K562 (cell line): Measurements from ENCODE around the gene METAP1D. TPM values are rescaled to one million over a fixed set of nuclear protein-coding genes. Genes with fewer than 3 reads are reported as not detected.

ENCODE experiments used
- ELF1 ChIP-seq: fragments of 200-800 bp; sonication (Bioruptor generic); IDR thresholded peaks from 2 replicates; pipeline ENCODE4 v1.6.1; 2016; ENCODE audit warnings: missing genetic modification characterization, missing compliant biosample characterization
- MAZ ChIP-seq, 2 experiments: fragments of 450-650 bp in 1 of 2; sonication (generic) in 1 of 2; formaldehyde crosslinking; IDR thresholded peaks in 1 of 2; conservative IDR thresholded peaks in 1 of 2; 2 replicates each; pipeline versions ENCODE4 v1.4.0 to v1.5.0; 2020; ENCODE audit warnings: mild to moderate bottlenecking in 1 of 2, missing genetic modification reagents in 1 of 2
- POLR2H ChIP-seq: IDR thresholded peaks from 2 replicates; pipeline ENCODE4 v1.6.1; 2016; ENCODE audit warnings: missing genetic modification characterization, low read depth, mild to moderate bottlenecking, control low read depth, missing compliant biosample characterization, moderate library complexity
- SMARCE1 ChIP-seq: fragments of 450-650 bp; IDR thresholded peaks from 2 replicates; pipeline ENCODE4 v1.7.1; 2016; ENCODE audit warnings: mild to moderate bottlenecking
- ZKSCAN8 ChIP-seq: fragments of 200-800 bp; sonication (Bioruptor generic); IDR thresholded peaks from 2 replicates; pipeline ENCODE4 v1.6.1; 2016; ENCODE audit warnings: missing genetic modification characterization, missing compliant biosample characterization
- ZNF175 ChIP-seq: fragments of 200-800 bp; sonication (Bioruptor generic); IDR thresholded peaks from 2 replicates; pipeline ENCODE4 v1.6.1; 2016; ENCODE audit warnings: low read depth, mild to moderate bottlenecking, missing genetic modification characterization, missing compliant biosample characterization
- ZNF431 ChIP-seq: sonication (generic); formaldehyde crosslinking; IDR thresholded peaks from 2 replicates; pipeline ENCODE4 v1.8.0; 2022; ENCODE audit warnings: mild to moderate bottlenecking, missing genetic modification reagents
- ZNF589 ChIP-seq: fragments of 200-800 bp; sonication (Bioruptor generic); IDR thresholded peaks from 2 replicates; pipeline ENCODE4 v1.6.1; 2016; ENCODE audit warnings: low read depth, missing genetic modification characterization, missing compliant biosample characterization
- polyA plus RNA-seq, 8 experiments: library from polyadenylated mRNA; depleted of rRNA in 4 of 8; stranded (reverse) in 5 of 8; unstranded in 3 of 8; fragments of >200 nt; fragmentation: Nextera tagmentation in 2 of 8; fragmentation: Illumina TruSeq in 1 of 8; extraction: Ambion mirVana in 2 of 8; extraction: Trizol in 1 of 8; gene quantifications; 2 replicates each; pipeline versions ENCODE4 v1.2.1 to v1.2.3, GENCODE V29; 2011 to 2014; ENCODE audit warnings: inconsistent platforms in 1 of 8, missing spikeins in 1 of 8
- total RNA-seq, 7 experiments: library from RNA; depleted of rRNA in 6 of 7; stranded (reverse); fragments of >200 nt in 6 of 7; fragmentation: Illumina TruSeq in 2 of 7; extraction: Trizol in 2 of 7; gene quantifications; 2 replicates each; pipeline versions ENCODE4 v1.2.1 to v1.2.3, GENCODE V29; 2011 to 2021; ENCODE audit warnings: low replicate concordance in 1 of 7
- TF ChIP-seq, protein P1 (sequence below): fragments of 450-650 bp; IDR thresholded peaks from 2 replicates; pipeline ENCODE4 v1.6.1; 2017; ENCODE audit warnings: antibody characterized with exemption, mild to moderate bottlenecking
- TF ChIP-seq, protein P2 (sequence below): fragments of 450-650 bp; formaldehyde crosslinking; IDR thresholded peaks from 2 replicates; pipeline ENCODE4 v1.4.0; 2020; ENCODE audit warnings: mild to moderate bottlenecking, moderate library complexity
- TF ChIP-seq, protein P3 (sequence below): sonication (generic); formaldehyde crosslinking; IDR thresholded peaks from 2 replicates; pipeline ENCODE4 v1.8.0; 2022; ENCODE audit warnings: mild to moderate bottlenecking, missing genetic modification reagents

The METAP1D gene
- total and polyA plus RNA-seq, 9 of the 15 experiments (the other 6 are each of a cell fraction or from before 2014, with no cell fraction given), result 8.0 to 23.4 (median 15.7) TPM

DNA sequence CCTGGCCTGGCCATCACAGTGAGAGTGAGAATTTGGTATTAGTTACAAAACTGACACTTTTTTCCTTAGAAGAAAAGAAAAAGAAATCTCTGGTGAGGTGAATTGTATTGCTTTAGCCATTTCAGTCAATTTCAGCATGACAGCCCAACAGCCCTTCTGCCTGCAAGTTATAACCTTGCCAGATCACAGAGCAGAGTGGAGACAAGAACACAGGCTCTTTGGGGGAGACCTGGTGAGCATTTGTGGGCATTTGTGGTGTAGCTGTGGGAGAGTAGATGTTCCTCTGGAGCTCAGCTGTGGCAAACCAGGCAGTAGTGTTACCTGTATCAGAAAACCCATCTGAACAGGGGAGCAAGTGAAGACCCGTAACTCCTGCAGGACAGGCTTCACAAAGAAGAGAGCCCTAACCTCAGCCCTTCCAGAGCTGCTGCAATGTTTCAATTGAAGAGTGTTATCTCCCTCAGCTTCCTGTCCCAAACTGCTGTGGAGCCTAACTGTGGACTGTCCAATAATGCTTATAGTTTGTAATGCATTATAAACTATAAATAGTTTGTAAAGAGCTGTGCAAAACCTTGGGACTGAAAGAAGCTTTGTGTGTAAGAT is 62.8 kb downstream of the METAP1D start (continued):
- TF ChIP-seq, protein P1, sequence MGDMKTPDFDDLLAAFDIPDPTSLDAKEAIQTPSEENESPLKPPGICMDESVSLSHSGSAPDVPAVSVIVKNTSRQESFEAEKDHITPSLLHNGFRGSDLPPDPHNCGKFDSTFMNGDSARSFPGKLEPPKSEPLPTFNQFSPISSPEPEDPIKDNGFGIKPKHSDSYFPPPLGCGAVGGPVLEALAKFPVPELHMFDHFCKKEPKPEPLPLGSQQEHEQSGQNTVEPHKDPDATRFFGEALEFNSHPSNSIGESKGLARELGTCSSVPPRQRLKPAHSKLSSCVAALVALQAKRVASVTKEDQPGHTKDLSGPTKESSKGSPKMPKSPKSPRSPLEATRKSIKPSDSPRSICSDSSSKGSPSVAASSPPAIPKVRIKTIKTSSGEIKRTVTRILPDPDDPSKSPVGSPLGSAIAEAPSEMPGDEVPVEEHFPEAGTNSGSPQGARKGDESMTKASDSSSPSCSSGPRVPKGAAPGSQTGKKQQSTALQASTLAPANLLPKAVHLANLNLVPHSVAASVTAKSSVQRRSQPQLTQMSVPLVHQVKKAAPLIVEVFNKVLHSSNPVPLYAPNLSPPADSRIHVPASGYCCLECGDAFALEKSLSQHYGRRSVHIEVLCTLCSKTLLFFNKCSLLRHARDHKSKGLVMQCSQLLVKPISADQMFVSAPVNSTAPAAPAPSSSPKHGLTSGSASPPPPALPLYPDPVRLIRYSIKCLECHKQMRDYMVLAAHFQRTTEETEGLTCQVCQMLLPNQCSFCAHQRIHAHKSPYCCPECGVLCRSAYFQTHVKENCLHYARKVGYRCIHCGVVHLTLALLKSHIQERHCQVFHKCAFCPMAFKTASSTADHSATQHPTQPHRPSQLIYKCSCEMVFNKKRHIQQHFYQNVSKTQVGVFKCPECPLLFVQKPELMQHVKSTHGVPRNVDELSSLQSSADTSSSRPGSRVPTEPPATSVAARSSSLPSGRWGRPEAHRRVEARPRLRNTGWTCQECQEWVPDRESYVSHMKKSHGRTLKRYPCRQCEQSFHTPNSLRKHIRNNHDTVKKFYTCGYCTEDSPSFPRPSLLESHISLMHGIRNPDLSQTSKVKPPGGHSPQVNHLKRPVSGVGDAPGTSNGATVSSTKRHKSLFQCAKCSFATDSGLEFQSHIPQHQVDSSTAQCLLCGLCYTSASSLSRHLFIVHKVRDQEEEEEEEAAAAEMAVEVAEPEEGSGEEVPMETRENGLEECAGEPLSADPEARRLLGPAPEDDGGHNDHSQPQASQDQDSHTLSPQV, result peak; percentile 28; the same call in 1 of the 2 replicates
- TF ChIP-seq, protein P2, sequence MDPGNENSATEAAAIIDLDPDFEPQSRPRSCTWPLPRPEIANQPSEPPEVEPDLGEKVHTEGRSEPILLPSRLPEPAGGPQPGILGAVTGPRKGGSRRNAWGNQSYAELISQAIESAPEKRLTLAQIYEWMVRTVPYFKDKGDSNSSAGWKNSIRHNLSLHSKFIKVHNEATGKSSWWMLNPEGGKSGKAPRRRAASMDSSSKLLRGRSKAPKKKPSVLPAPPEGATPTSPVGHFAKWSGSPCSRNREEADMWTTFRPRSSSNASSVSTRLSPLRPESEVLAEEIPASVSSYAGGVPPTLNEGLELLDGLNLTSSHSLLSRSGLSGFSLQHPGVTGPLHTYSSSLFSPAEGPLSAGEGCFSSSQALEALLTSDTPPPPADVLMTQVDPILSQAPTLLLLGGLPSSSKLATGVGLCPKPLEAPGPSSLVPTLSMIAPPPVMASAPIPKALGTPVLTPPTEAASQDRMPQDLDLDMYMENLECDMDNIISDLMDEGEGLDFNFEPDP, result no peak
- peak in 1 of 2 experiments; percentile 18; a peak in 1 of 4 replicates for TF ChIP-seq MAZ (CRISPR knock-in tag; conservative IDR thresholded peaks at IDR 0.05 in 1 of 2, IDR thresholded peaks at IDR 0.05 in 1 of 2)
- no peak for TF ChIP-seq ZNF431 (CRISPR knock-in tag)
- TF ChIP-seq SMARCE1, result 0 out of 2 replicates have a peak, but pooled peaks have one; percentile 16
- peak; percentile 26; the same call in 1 of the 2 replicates for TF ChIP-seq POLR2H (tag)
- 0 out of 2 replicates have a peak, but pooled peaks have one; percentile 35 for TF ChIP-seq ELF1 (tag)
- peak; percentile 73; the same call in 1 of the 2 replicates for TF ChIP-seq ZNF175 (CRISPR knock-in tag)
- TF ChIP-seq ZKSCAN8 (CRISPR knock-in tag), result peak; percentile 44; the same call in 1 of the 2 replicates
- peak; percentile 91; the same call in 1 of the 2 replicates for TF ChIP-seq ZNF589 (CRISPR knock-in tag)
- TF ChIP-seq, protein P3, sequence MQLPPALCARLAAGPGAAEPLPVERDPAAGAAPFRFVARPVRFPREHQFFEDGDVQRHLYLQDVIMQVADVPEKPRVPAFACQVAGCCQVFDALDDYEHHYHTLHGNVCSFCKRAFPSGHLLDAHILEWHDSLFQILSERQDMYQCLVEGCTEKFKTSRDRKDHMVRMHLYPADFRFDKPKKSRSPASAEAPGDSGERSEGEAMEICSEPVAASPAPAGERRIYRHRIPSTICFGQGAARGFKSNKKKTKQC (CRISPR knock-in tag), result no peak
- TF ChIP-seq, all 486 proteins: peak for 17
